HS-27A (cell line): ENCODE results near the gene ALDOC.
"Not testable (repeated sequence)": the region's sequence is repeated elsewhere in the genome, so short reads cannot be mapped to it uniquely, and the experiment has no call there.

ENCODE experiments used
- DNase-seq: peaks from one replicate; pipeline ENCODE4 v3.0.0-alpha.2; 2012; ENCODE audit warnings: low read depth, missing footprints

Gene ALDOC

GRCh38 chr17:28582513-28582912 lies 5.8 kb upstream of the ALDOC start:
- no peak for DNase-seq

GRCh38 chr17:28580959-28581358 lies 4.3 kb upstream of the ALDOC start:
- no peak for DNase-seq

GRCh38 chr17:28579526-28579925 lies 2.8 kb upstream of the ALDOC start:
- no peak for DNase-seq

- DNase-seq: no peak
Measured at GRCh38 chr17:28578246-28579195, 1.8 kb upstream of the ALDOC start.

GRCh38 chr17:28577466-28577824 lies 750 bp upstream of the ALDOC start:
- no peak for DNase-seq

- not testable (repeated sequence) for DNase-seq
Measured at GRCh38 chr17:28576016-28576415, 679 bp downstream of the ALDOC start.

- no peak for DNase-seq
Measured at GRCh38 chr17:28575126-28575795, 1.4 kb downstream of the ALDOC start.

- no peak for DNase-seq
Measured at GRCh38 chr17:28574526-28574925, 2.2 kb downstream of the ALDOC start.

- no peak for DNase-seq
Measured at GRCh38 chr17:28573966-28574480, 2.7 kb downstream of the ALDOC start.

GRCh38 chr17:28573521-28573920 lies 3.2 kb downstream of the ALDOC start:
- DNase-seq: no peak

- no peak for DNase-seq
Measured at GRCh38 chr17:28573040-28573380, 3.7 kb downstream of the ALDOC start.

- no peak for DNase-seq
Measured at GRCh38 chr17:28572259-28573039, 4.2 kb downstream of the ALDOC start.

- DNase-seq: peak; percentile 42
Measured at GRCh38 chr17:28571361-28572122, 5.2 kb downstream of the ALDOC start, which contains the start of gene PIGS. Gene PIGS, minus strand, starts transcription at chr17:28571524. Its CDS starts 28 bp downstream, at chr17:28571496.

GRCh38 chr17:28570716-28571360 lies 5.9 kb downstream of the ALDOC start:
- DNase-seq: no peak

GRCh38 chr17:28569446-28569845 lies 7.2 kb downstream of the ALDOC start:
- no peak for DNase-seq

GRCh38 chr17:28567604-28568003 lies 9.1 kb downstream of the ALDOC start:
- DNase-seq: no peak

GRCh38 chr17:28563475-28563874 lies 13.2 kb downstream of the ALDOC start:
- peak; percentile 55 for DNase-seq

GRCh38 chr17:28555022-28555421 lies 21.7 kb downstream of the ALDOC start:
- DNase-seq: no peak

- DNase-seq: no peak
Measured at GRCh38 chr17:28554565-28554964, 22.1 kb downstream of the ALDOC start.

GRCh38 chr17:28553000-28553505 lies 23.6 kb downstream of the ALDOC start:
- no peak for DNase-seq
